ENCODE measurements around the gene CXCL8.

Gene CXCL8

DNA sequence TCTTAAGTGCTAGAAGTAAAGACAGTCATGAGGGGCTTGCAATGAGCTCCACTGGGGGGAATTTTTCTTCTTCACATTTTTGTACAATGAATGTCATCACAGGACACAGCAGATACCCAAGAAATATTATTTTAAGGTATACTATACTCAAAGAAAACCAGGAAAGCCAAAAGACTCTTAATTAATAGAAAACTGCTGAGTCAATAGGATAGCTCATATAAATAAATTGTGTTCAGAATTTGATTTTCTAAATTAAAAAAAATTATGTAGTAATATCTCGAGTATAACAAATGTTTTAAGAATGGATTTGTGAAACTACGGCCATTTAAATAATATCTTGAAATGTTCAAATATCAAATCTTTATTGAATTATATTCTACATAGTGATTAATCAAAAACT is 25.7 kb upstream of the CXCL8 start:
- Histone ChIP-seq H3K4me1 (ENCODE audit: control insufficient read depth, insufficient read depth, low read length, poor library complexity, severe bottlenecking) (no peaks in the 10 kb centered on the region), H3K4me3 (ENCODE audit: insufficient read depth, low read depth, low read length, poor library complexity, severe bottlenecking) (no peak overlapping the region), H3K9me3 (ENCODE audit: control insufficient read depth, low read length) (no peaks in the 10 kb centered on the region), H3K27me3 (replicated peaks; ENCODE audit: control insufficient read depth, insufficient read depth, low read length, poor library complexity, severe bottlenecking) (no peaks in the 10 kb centered on the region), H3K36me3 (ENCODE audit: control insufficient read depth, insufficient read depth, low read length) (no peaks in the 10 kb centered on the region), H3K27ac (ENCODE audit: insufficient read depth, low read length, poor library complexity, severe bottlenecking) (no peak overlapping the region)
- no peak for DNase-seq

DNA sequence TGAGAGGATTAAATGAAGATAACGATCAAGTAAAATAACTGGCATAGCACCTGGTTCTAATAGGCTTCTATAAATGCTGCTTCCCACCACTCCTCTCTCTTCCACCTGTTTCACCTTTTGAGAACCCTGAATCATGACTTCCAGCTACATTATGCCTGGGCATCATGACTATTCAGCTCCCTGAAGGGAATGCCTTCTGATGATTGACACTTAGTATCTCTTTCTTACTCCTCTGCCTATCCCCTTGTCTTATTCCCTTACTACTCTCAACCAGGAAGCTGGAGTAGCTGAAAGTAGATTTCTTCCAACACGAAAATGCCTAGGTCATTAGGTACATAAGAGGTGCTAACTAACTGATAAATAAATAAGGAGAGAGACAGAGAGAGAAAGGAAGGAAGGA is 24.7 kb upstream of the CXCL8 start:
- Histone ChIP-seq H3K27ac (ENCODE audit: insufficient read depth, low read length, poor library complexity, severe bottlenecking) (no peak overlapping the region), H3K4me3 (ENCODE audit: insufficient read depth, low read depth, low read length, poor library complexity, severe bottlenecking) (no peak overlapping the region), H3K36me3 (ENCODE audit: control insufficient read depth, insufficient read depth, low read length) (no peaks in the 10 kb centered on the region), H3K27me3 (replicated peaks; ENCODE audit: control insufficient read depth, insufficient read depth, low read length, poor library complexity, severe bottlenecking) (no peaks in the 10 kb centered on the region), H3K9me3 (ENCODE audit: control insufficient read depth, low read length) (no peaks in the 10 kb centered on the region), H3K4me1 (ENCODE audit: control insufficient read depth, insufficient read depth, low read length, poor library complexity, severe bottlenecking) (no peaks in the 10 kb centered on the region)
- no peak for DNase-seq

DNA sequence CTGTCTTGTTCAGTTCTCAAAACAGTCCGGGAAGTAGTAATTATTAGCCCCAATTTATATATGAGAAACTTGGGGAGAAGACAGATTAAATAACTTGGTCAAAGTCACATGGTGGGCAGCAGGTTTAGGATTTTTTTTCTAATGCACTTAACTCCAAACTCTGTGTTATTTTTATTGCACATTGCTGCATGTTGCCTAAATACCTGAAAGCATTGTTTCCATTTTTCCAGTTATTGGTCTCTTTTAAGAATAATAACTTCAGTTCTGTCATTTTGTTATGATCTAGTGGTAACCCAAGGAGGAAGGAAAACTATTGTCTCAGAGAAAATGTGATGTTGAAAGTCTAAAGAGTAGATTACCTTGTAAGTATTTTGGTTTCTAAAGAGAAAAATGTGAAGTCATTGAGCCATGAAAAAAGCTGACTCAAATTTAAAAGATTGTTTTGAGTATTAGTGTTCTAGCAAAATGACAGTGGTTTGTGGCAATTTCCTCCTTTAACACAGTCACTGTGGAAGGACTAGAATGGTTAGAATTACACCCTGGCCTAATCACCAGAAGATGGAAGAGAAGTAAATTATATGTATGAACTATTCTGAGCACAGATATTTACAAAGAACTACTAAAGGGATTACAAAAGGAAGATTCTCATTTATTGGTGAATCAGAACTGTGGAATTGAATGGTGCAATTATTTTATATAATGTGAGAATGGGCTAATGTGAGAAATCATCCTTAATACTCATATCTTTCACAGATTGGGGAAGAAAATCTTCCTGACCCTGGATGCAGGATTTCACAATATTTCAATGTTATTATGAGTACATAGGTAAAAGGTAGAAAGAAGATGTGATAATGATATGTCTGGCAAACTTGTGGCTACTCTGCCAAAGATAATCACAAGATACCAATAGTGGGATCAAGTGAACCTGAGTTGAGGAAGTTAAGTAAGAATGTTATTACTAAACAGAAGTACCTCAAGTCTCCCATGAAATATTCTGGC is 21.7 kb upstream of the CXCL8 start:
- DNase-seq: no peak
- no peak overlapping the region for H3K27ac ChIP-seq (ENCODE audit: insufficient read depth, low read length, poor library complexity, severe bottlenecking)
- H3K36me3 ChIP-seq (ENCODE audit: control insufficient read depth, insufficient read depth, low read length): no peaks in the 10 kb centered on the region
- no peaks in the 10 kb centered on the region for H3K4me1 ChIP-seq (ENCODE audit: control insufficient read depth, insufficient read depth, low read length, poor library complexity, severe bottlenecking)
- H3K4me3 ChIP-seq (ENCODE audit: insufficient read depth, low read depth, low read length, poor library complexity, severe bottlenecking): no peak overlapping the region
- no peaks in the 10 kb centered on the region for H3K27me3 ChIP-seq (replicated peaks; ENCODE audit: control insufficient read depth, insufficient read depth, low read length, poor library complexity, severe bottlenecking)
- H3K9me3 ChIP-seq (ENCODE audit: control insufficient read depth, low read length): no peaks in the 10 kb centered on the region

DNA sequence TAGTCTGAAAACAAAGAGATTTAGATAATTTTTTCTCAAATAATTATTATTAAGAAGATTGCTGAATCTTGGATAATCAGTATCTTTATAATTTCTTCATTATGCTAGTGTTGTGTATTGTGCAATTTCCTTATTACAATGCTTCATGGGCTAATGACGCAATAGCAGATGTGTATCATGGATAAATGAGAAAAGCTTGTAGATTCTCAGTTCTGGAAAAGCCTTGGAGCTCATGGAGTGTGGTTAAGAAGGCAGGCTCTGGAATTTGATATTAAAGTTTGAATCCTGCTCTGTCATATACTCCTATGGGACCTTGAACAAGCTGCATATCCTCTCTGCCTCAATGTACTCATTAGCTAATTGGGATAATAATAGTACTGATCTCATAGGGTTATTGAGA is 18.9 kb upstream of the CXCL8 start:
- Histone ChIP-seq H3K9me3 (ENCODE audit: control insufficient read depth, low read length) (no peaks in the 10 kb centered on the region), H3K4me3 (ENCODE audit: insufficient read depth, low read depth, low read length, poor library complexity, severe bottlenecking) (no peak overlapping the region), H3K4me1 (ENCODE audit: control insufficient read depth, insufficient read depth, low read length, poor library complexity, severe bottlenecking) (no peaks in the 10 kb centered on the region), H3K36me3 (ENCODE audit: control insufficient read depth, insufficient read depth, low read length) (no peaks in the 10 kb centered on the region), H3K27ac (ENCODE audit: insufficient read depth, low read length, poor library complexity, severe bottlenecking) (no peak overlapping the region), H3K27me3 (replicated peaks; ENCODE audit: control insufficient read depth, insufficient read depth, low read length, poor library complexity, severe bottlenecking) (no peaks in the 10 kb centered on the region)
- no peak for DNase-seq

GRCh38 chr4:73721909-73722308 is 18.5 kb upstream of the CXCL8 start:
- Histone ChIP-seq H3K36me3 (ENCODE audit: control insufficient read depth, insufficient read depth, low read length) (no peaks in the 10 kb centered on the region), H3K27ac (ENCODE audit: insufficient read depth, low read length, poor library complexity, severe bottlenecking) (no peak overlapping the region), H3K27me3 (replicated peaks; ENCODE audit: control insufficient read depth, insufficient read depth, low read length, poor library complexity, severe bottlenecking) (no peaks in the 10 kb centered on the region), H3K4me3 (ENCODE audit: insufficient read depth, low read depth, low read length, poor library complexity, severe bottlenecking) (no peak overlapping the region), H3K4me1 (ENCODE audit: control insufficient read depth, insufficient read depth, low read length, poor library complexity, severe bottlenecking) (no peaks in the 10 kb centered on the region), H3K9me3 (ENCODE audit: control insufficient read depth, low read length) (no peaks in the 10 kb centered on the region)
- DNase-seq: no peak

DNA sequence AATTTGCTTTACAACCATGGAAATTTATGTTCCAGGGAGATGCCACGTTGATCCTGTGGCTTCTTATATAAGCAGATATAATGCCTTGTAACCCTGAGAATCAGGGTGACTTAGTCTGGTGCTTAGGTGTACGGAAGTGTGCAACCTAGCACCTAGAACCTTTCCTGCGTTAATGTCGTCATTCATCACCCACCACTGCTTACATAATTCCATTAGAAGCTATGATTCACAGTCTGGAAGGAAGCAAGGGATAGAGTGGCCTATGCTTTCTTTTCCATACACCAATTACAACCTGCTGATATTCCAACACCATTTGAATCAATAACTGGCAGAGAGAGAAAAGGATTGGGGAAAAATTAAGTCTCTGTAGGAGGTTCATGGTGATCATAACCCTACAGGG is 17.3 kb upstream of the CXCL8 start:
- DNase-seq: no peak
- Histone ChIP-seq H3K36me3 (ENCODE audit: control insufficient read depth, insufficient read depth, low read length) (no peaks in the 10 kb centered on the region), H3K4me3 (ENCODE audit: insufficient read depth, low read depth, low read length, poor library complexity, severe bottlenecking) (no peak overlapping the region), H3K27me3 (replicated peaks; ENCODE audit: control insufficient read depth, insufficient read depth, low read length, poor library complexity, severe bottlenecking) (no peaks in the 10 kb centered on the region), H3K9me3 (ENCODE audit: control insufficient read depth, low read length) (no peaks in the 10 kb centered on the region), H3K4me1 (ENCODE audit: control insufficient read depth, insufficient read depth, low read length, poor library complexity, severe bottlenecking) (no peaks in the 10 kb centered on the region), H3K27ac (ENCODE audit: insufficient read depth, low read length, poor library complexity, severe bottlenecking) (no peak overlapping the region)

GRCh38 chr4:73723928-73724327 is 16.4 kb upstream of the CXCL8 start:
- Histone ChIP-seq H3K27ac (ENCODE audit: insufficient read depth, low read length, poor library complexity, severe bottlenecking) (no peak overlapping the region), H3K27me3 (replicated peaks; ENCODE audit: control insufficient read depth, insufficient read depth, low read length, poor library complexity, severe bottlenecking) (no peaks in the 10 kb centered on the region), H3K36me3 (ENCODE audit: control insufficient read depth, insufficient read depth, low read length) (no peaks in the 10 kb centered on the region), H3K4me3 (ENCODE audit: insufficient read depth, low read depth, low read length, poor library complexity, severe bottlenecking) (no peak overlapping the region), H3K9me3 (ENCODE audit: control insufficient read depth, low read length) (no peaks in the 10 kb centered on the region), H3K4me1 (ENCODE audit: control insufficient read depth, insufficient read depth, low read length, poor library complexity, severe bottlenecking) (no peaks in the 10 kb centered on the region)
- no peak for DNase-seq

GRCh38 chr4:73725510-73725909 is 14.9 kb upstream of the CXCL8 start:
- Histone ChIP-seq H3K27ac (ENCODE audit: insufficient read depth, low read length, poor library complexity, severe bottlenecking) (no peak overlapping the region), H3K4me1 (ENCODE audit: control insufficient read depth, insufficient read depth, low read length, poor library complexity, severe bottlenecking) (no peaks in the 10 kb centered on the region)
- DNase-seq: no peak

DNA sequence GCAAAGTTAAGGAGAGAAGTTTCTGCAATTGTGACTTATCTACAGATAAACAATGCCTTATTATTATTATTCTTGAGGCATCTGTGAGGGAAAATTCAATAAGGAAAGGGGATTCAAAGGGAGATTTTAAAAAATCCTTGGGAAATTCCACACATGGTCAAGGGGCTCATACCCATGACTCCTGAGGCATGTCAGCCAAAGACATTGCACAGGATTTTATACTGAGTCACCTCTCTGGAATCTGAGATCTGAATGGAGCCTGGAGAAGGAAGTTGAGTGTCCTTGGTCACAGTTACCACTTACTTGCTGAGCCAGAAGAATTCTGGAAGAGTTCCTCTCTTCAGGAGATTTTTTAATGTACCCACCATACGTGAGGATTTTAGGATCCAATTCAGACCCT is 14.4 kb upstream of the CXCL8 start:
- no peak for DNase-seq
- no peaks in the 10 kb centered on the region for H3K9me3 ChIP-seq (ENCODE audit: control insufficient read depth, low read length)
- no peaks in the 10 kb centered on the region for H3K36me3 ChIP-seq (ENCODE audit: control insufficient read depth, insufficient read depth, low read length)
- H3K4me1 ChIP-seq (ENCODE audit: control insufficient read depth, insufficient read depth, low read length, poor library complexity, severe bottlenecking): no peaks in the 10 kb centered on the region
- H3K4me3 ChIP-seq (ENCODE audit: insufficient read depth, low read depth, low read length, poor library complexity, severe bottlenecking): no peak overlapping the region
- no peak overlapping the region for H3K27ac ChIP-seq (ENCODE audit: insufficient read depth, low read length, poor library complexity, severe bottlenecking)
- no peaks in the 10 kb centered on the region for H3K27me3 ChIP-seq (replicated peaks; ENCODE audit: control insufficient read depth, insufficient read depth, low read length, poor library complexity, severe bottlenecking)

More at GRCh38 chr4:73725510-73725909, 14.9 kb upstream of the CXCL8 start:
- H3K4me3 ChIP-seq (ENCODE audit: insufficient read depth, low read depth, low read length, poor library complexity, severe bottlenecking): no peak overlapping the region
- H3K36me3 ChIP-seq (ENCODE audit: control insufficient read depth, insufficient read depth, low read length): no peaks in the 10 kb centered on the region
- H3K27me3 ChIP-seq (replicated peaks; ENCODE audit: control insufficient read depth, insufficient read depth, low read length, poor library complexity, severe bottlenecking): no peaks in the 10 kb centered on the region
- H3K9me3 ChIP-seq (ENCODE audit: control insufficient read depth, low read length): no peaks in the 10 kb centered on the region

DNA sequence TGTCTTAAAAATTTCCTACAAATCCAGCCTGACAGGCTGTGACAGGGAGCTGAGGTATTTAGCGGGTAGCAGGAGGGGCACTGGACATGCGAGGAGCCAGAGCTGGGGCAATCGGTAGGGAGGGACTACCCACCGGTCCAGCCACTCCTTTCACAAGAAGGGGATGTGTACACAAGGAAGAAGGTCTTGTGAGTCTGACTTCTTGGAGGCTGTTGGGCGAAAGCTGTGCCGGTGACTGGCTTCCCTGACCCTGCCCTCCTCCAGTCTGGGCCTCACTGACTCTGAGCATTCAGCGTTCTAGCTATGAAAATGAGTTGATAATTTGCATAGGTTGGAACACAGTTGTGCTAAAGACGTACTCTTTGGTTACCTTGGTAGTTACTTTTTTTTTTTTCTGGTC is 12.7 kb upstream of the CXCL8 start:
- Histone ChIP-seq H3K9me3 (ENCODE audit: control insufficient read depth, low read length) (no peaks in the 10 kb centered on the region), H3K36me3 (ENCODE audit: control insufficient read depth, insufficient read depth, low read length) (no peaks in the 10 kb centered on the region), H3K27ac (ENCODE audit: insufficient read depth, low read length, poor library complexity, severe bottlenecking) (no peak overlapping the region), H3K4me1 (ENCODE audit: control insufficient read depth, insufficient read depth, low read length, poor library complexity, severe bottlenecking) (no peaks in the 10 kb centered on the region), H3K4me3 (ENCODE audit: insufficient read depth, low read depth, low read length, poor library complexity, severe bottlenecking) (no peak overlapping the region), H3K27me3 (replicated peaks; ENCODE audit: control insufficient read depth, insufficient read depth, low read length, poor library complexity, severe bottlenecking) (no peaks in the 10 kb centered on the region)
- no peak for DNase-seq
